Measurements from ENCODE around the gene RGS7.
"Not testable (repeated sequence)": the region's sequence is repeated elsewhere in the genome, so short reads cannot be mapped to it uniquely, and the experiment has no call there.

RGS7 gene

GRCh38 chr1:240784776-240785175, 572.2 kb downstream of the RGS7 start:
- Histone ChIP-seq H3K4me1 (ENCODE audit: control insufficient read depth, insufficient read depth, low read length) (no peaks in the 10 kb centered on the region), H3K9ac (ENCODE audit: low read length in 2 of 2) (no peak overlapping the region), H3K4me3 (ENCODE audit: low read length in 2 of 2) (no peak overlapping the region), H3K9me3 (ENCODE audit: control insufficient read depth in 2 of 2, low read length in 2 of 2) (no peaks in the 10 kb centered on the region), H3K27ac (ENCODE audit: low read length) (no peak overlapping the region), H3K27me3 (ENCODE audit: control insufficient read depth in 1 of 2, insufficient read depth in 2 of 2, low read length in 2 of 2) (no peaks in the 10 kb centered on the region), H3K36me3 (ENCODE audit: control insufficient read depth in 2 of 2, insufficient read depth in 2 of 2, low read length in 2 of 2) (no peaks in the 10 kb centered on the region)

GRCh38 chr1:240783728-240784137, 573.3 kb downstream of the RGS7 start:
- H3K36me3 ChIP-seq (ENCODE audit: control insufficient read depth in 2 of 2, insufficient read depth in 2 of 2, low read length in 2 of 2); H3K9me3 ChIP-seq (ENCODE audit: control insufficient read depth in 2 of 2, low read length in 2 of 2); H3K27ac ChIP-seq (ENCODE audit: low read length); H3K27me3 ChIP-seq (ENCODE audit: control insufficient read depth in 1 of 2, insufficient read depth in 2 of 2, low read length in 2 of 2); H3K4me1 ChIP-seq (ENCODE audit: control insufficient read depth, insufficient read depth, low read length); H3K4me3 ChIP-seq (ENCODE audit: low read length in 2 of 2); H3K9ac ChIP-seq (ENCODE audit: low read length in 2 of 2): not testable (repeated sequence)

DNA sequence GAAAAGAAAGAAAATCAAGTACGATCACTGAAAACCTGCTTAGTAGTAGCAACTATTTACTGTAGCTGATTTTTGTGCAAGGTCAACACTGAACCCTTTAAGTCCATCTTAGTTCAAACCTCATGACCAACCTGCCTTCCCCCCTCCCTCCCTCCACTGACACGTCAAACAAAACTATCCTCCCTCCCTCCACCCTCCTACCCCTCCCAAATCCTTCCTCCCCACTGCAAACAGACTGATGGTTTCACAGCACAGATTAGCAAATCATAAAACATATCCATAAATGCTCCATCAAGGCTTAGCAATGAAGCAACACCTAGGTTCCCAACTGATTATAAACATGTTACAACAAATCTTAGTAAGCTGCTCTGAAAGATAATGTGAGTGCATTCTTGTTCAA, 580.8 kb downstream of the RGS7 start:
- H3K4me1 ChIP-seq (ENCODE audit: control insufficient read depth, insufficient read depth, low read length) = no peaks in the 10 kb centered on the region
- no peaks in the 10 kb centered on the region for H3K9me3 ChIP-seq (ENCODE audit: control insufficient read depth in 2 of 2, low read length in 2 of 2)
- no peaks in the 10 kb centered on the region for H3K36me3 ChIP-seq (ENCODE audit: control insufficient read depth in 2 of 2, insufficient read depth in 2 of 2, low read length in 2 of 2)
- no peak overlapping the region for H3K4me3 ChIP-seq (ENCODE audit: low read length in 2 of 2)
- H3K27ac ChIP-seq (ENCODE audit: low read length) = no peak overlapping the region
- no peaks in the 10 kb centered on the region for H3K27me3 ChIP-seq (ENCODE audit: control insufficient read depth in 1 of 2, insufficient read depth in 2 of 2, low read length in 2 of 2)
- no peak overlapping the region for H3K9ac ChIP-seq (ENCODE audit: low read length in 2 of 2)

GRCh38 chr1:240772131-240772530, 584.9 kb downstream of the RGS7 start:
- no peaks in the 10 kb centered on the region for H3K27me3 ChIP-seq (ENCODE audit: control insufficient read depth in 1 of 2, insufficient read depth in 2 of 2, low read length in 2 of 2)
- no peak overlapping the region for H3K4me3 ChIP-seq (ENCODE audit: low read length in 2 of 2)
- no peak overlapping the region for H3K9ac ChIP-seq (ENCODE audit: low read length in 2 of 2)
- H3K9me3 ChIP-seq (ENCODE audit: control insufficient read depth in 2 of 2, low read length in 2 of 2) = no peaks in the 10 kb centered on the region
- H3K27ac ChIP-seq (ENCODE audit: low read length) = no peak overlapping the region
- no peaks in the 10 kb centered on the region for H3K36me3 ChIP-seq (ENCODE audit: control insufficient read depth in 2 of 2, insufficient read depth in 2 of 2, low read length in 2 of 2)
- H3K4me1 ChIP-seq (ENCODE audit: control insufficient read depth, insufficient read depth, low read length) = no peaks in the 10 kb centered on the region

GRCh38 chr1:240771450-240771849, 585.6 kb downstream of the RGS7 start:
- Histone ChIP-seq H3K27me3 (ENCODE audit: control insufficient read depth in 1 of 2, insufficient read depth in 2 of 2, low read length in 2 of 2) (no peaks in the 10 kb centered on the region), H3K9me3 (ENCODE audit: control insufficient read depth in 2 of 2, low read length in 2 of 2) (no peaks in the 10 kb centered on the region)

GRCh38 chr1:240768979-240769378, 588.0 kb downstream of the RGS7 start:
- Histone ChIP-seq H3K9me3 (ENCODE audit: control insufficient read depth in 2 of 2, low read length in 2 of 2) (no peaks in the 10 kb centered on the region), H3K4me3 (ENCODE audit: low read length in 2 of 2) (no peak overlapping the region), H3K36me3 (ENCODE audit: control insufficient read depth in 2 of 2, insufficient read depth in 2 of 2, low read length in 2 of 2) (no peaks in the 10 kb centered on the region), H3K27me3 (ENCODE audit: control insufficient read depth in 1 of 2, insufficient read depth in 2 of 2, low read length in 2 of 2) (no peaks in the 10 kb centered on the region), H3K4me1 (ENCODE audit: control insufficient read depth, insufficient read depth, low read length) (no peaks in the 10 kb centered on the region), H3K27ac (ENCODE audit: low read length) (no peak overlapping the region), H3K9ac (ENCODE audit: low read length in 2 of 2) (no peak overlapping the region)

More at GRCh38 chr1:240771450-240771849, 585.6 kb downstream of the RGS7 start:
- H3K36me3 ChIP-seq (ENCODE audit: control insufficient read depth in 2 of 2, insufficient read depth in 2 of 2, low read length in 2 of 2) = no peaks in the 10 kb centered on the region
- H3K27ac ChIP-seq (ENCODE audit: low read length) = no peak overlapping the region
- H3K4me1 ChIP-seq (ENCODE audit: control insufficient read depth, insufficient read depth, low read length) = no peaks in the 10 kb centered on the region
- H3K9ac ChIP-seq (ENCODE audit: low read length in 2 of 2) = no peak overlapping the region
- H3K4me3 ChIP-seq (ENCODE audit: low read length in 2 of 2) = no peak overlapping the region

DNA sequence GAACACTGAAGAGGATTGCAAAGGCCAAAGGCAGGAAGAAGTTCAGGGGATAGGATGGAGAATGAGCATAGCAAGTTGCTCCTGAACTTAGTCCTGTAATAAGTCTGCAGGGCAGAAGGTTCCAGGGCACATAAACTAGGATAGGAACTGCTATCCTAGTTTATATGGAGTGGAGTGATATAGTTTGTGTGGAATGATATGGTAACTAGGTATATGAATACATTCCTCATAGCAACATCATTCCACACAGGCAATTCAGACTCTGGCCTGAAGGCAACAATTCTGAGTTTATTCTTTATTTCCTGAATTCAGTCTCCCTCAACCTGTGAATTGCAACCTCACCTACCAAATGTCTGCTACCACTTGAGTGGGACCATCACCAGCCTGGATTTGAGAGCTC, 590.2 kb downstream of the RGS7 start:
- no peak overlapping the region for H3K9ac ChIP-seq (ENCODE audit: low read length in 2 of 2)
- H3K27ac ChIP-seq (ENCODE audit: low read length) = no peak overlapping the region
- no peaks in the 10 kb centered on the region for H3K27me3 ChIP-seq (ENCODE audit: control insufficient read depth in 1 of 2, insufficient read depth in 2 of 2, low read length in 2 of 2)
- no peak overlapping the region for H3K4me3 ChIP-seq (ENCODE audit: low read length in 2 of 2)
- H3K9me3 ChIP-seq (ENCODE audit: control insufficient read depth in 2 of 2, low read length in 2 of 2) = no peaks in the 10 kb centered on the region
- no peaks in the 10 kb centered on the region for H3K4me1 ChIP-seq (ENCODE audit: control insufficient read depth, insufficient read depth, low read length)
- H3K36me3 ChIP-seq (ENCODE audit: control insufficient read depth in 2 of 2, insufficient read depth in 2 of 2, low read length in 2 of 2) = no peaks in the 10 kb centered on the region

GRCh38 chr1:240765732-240766363, 591.2 kb downstream of the RGS7 start:
- H3K36me3 ChIP-seq (ENCODE audit: control insufficient read depth in 2 of 2, insufficient read depth in 2 of 2, low read length in 2 of 2) = no peaks in the 10 kb centered on the region
- H3K27me3 ChIP-seq (ENCODE audit: control insufficient read depth in 1 of 2, insufficient read depth in 2 of 2, low read length in 2 of 2) = no peaks in the 10 kb centered on the region
- H3K27ac ChIP-seq (ENCODE audit: low read length) = no peak overlapping the region
- H3K9ac ChIP-seq (ENCODE audit: low read length in 2 of 2) = no peak overlapping the region
- H3K4me1 ChIP-seq (ENCODE audit: control insufficient read depth, insufficient read depth, low read length) = no peaks in the 10 kb centered on the region
- H3K4me3 ChIP-seq (ENCODE audit: low read length in 2 of 2) = no peak overlapping the region
- no peaks in the 10 kb centered on the region for H3K9me3 ChIP-seq (ENCODE audit: control insufficient read depth in 2 of 2, low read length in 2 of 2)

DNA sequence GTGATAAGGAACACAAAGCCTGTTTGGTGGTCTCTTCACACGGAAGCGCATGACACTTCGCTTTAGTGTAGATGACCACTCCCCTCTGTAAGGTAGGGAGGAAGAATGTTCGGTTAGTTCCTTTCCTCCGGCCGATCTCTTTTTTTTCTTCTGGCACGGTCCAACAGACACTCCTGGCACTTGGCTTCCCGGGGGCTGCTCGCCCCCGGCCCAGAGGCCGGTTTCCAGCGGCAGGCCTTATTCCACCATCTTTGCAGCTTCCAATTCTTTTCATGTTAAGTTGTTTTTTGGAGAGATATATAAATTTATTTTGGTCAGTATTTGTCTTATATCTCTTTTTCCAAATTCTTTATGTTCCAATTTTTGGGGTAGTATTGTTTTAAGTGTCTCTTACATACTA, 593.2 kb downstream of the RGS7 start:
- Histone ChIP-seq H3K27ac (ENCODE audit: low read length) (no peak overlapping the region), H3K36me3 (ENCODE audit: control insufficient read depth in 2 of 2, insufficient read depth in 2 of 2, low read length in 2 of 2) (no peaks in the 10 kb centered on the region)

GRCh38 chr1:240763095-240763494, 593.9 kb downstream of the RGS7 start:
- not testable (repeated sequence) for H3K9me3 ChIP-seq (ENCODE audit: control insufficient read depth in 2 of 2, low read length in 2 of 2); H3K36me3 ChIP-seq (ENCODE audit: control insufficient read depth in 2 of 2, insufficient read depth in 2 of 2, low read length in 2 of 2); H3K9ac ChIP-seq (ENCODE audit: low read length in 2 of 2); H3K4me1 ChIP-seq (ENCODE audit: control insufficient read depth, insufficient read depth, low read length); H3K27me3 ChIP-seq (ENCODE audit: control insufficient read depth in 1 of 2, insufficient read depth in 2 of 2, low read length in 2 of 2); H3K27ac ChIP-seq (ENCODE audit: low read length); H3K4me3 ChIP-seq (ENCODE audit: low read length in 2 of 2)

More for the DNA sequence above, 593.2 kb downstream of the RGS7 start:
- Histone ChIP-seq H3K9ac (ENCODE audit: low read length in 2 of 2) (no peak overlapping the region), H3K27me3 (ENCODE audit: control insufficient read depth in 1 of 2, insufficient read depth in 2 of 2, low read length in 2 of 2) (no peaks in the 10 kb centered on the region), H3K9me3 (ENCODE audit: control insufficient read depth in 2 of 2, low read length in 2 of 2) (no peaks in the 10 kb centered on the region), H3K4me3 (ENCODE audit: low read length in 2 of 2) (no peak overlapping the region), H3K4me1 (ENCODE audit: control insufficient read depth, insufficient read depth, low read length) (no peaks in the 10 kb centered on the region)

- not testable (repeated sequence) for H3K9me3 ChIP-seq (ENCODE audit: control insufficient read depth in 2 of 2, low read length in 2 of 2); H3K4me1 ChIP-seq (ENCODE audit: control insufficient read depth, insufficient read depth, low read length); H3K27ac ChIP-seq (ENCODE audit: low read length); H3K9ac ChIP-seq (ENCODE audit: low read length in 2 of 2); H3K4me3 ChIP-seq (ENCODE audit: low read length in 2 of 2); H3K27me3 ChIP-seq (ENCODE audit: control insufficient read depth in 1 of 2, insufficient read depth in 2 of 2, low read length in 2 of 2); H3K36me3 ChIP-seq (ENCODE audit: control insufficient read depth in 2 of 2, insufficient read depth in 2 of 2, low read length in 2 of 2)
Observed at GRCh38 chr1:240762471-240762987, 594.5 kb downstream of the RGS7 start.

Data from stomach smooth muscle (tissue), 2 donors.